HCT116 (cell line): ENCODE data around the gene COPG1. TPM values are rescaled to one million over a fixed set of nuclear protein-coding genes. Genes with fewer than 3 reads are reported as not detected.

Experiments used
- ATAC-seq: fragments of 200-7000 bp; cut with Tn5 transposase; 2 replicates; pipeline ENCODE4 v1.9.1; 2020; ENCODE audit warnings: mild to moderate bottlenecking, moderate library complexity
- BruUV-seq: library from RNA; stranded (reverse); fragments of 400-500 nt; replicated peaks from 2 replicates; lab custom pipeline; 2021; lab: Mats Ljungman, UMichigan
- CTCF ChIA-PET: fragments of 300-600 bp; sonication (Branson Sonifier 250); formaldehyde crosslinking; loops from one replicate; lab custom pipeline; 2021; ENCODE audit warnings: antibody characterized with exemption; lab: Charles Lee
- POLR2A ChIA-PET: fragments of 300-600, 350-600 bp; sonication (Branson Sonifier 250); formaldehyde crosslinking; loops from one replicate; lab custom pipeline; 2021; ENCODE audit warnings: antibody characterized with exemption; lab: Charles Lee
- RAD21 ChIA-PET, 2 experiments: fragments of 300-600 bp; sonication (Branson Sonifier 250); formaldehyde crosslinking; loops; one replicate each; lab custom pipeline; 2023; ENCODE audit warnings: low total read pairs in 2 of 2; ENCODE audit not compliant: uncharacterized antibody in 2 of 2, unreplicated experiment in 2 of 2, low non-redundant PET in 1 of 2; lab: Charles Lee
- DNase-seq: peaks from one replicate; pipeline ENCODE4 v3.0.0-alpha.2; 2010; ENCODE audit warnings: low read depth, low spot score
- H2AFZ ChIP-seq: fragments of 200-600 bp; shearing (Covaris generic), sonication (generic); 2 replicates; pipeline ENCODE4 v1.6.1; 2017; ENCODE audit warnings: low read depth, mixed run types, mixed read lengths, antibody characterized with exemption, low read length; ENCODE audit not compliant: poor library complexity, severe bottlenecking
- H3K27ac ChIP-seq: 2 replicates; pipeline ENCODE4 v1.5.1; 2012; ENCODE audit warnings: low read depth, low read length
- H3K27me3 ChIP-seq: fragments of 200-600 bp; sonication (generic); 2 replicates; pipeline ENCODE4 v1.6.1; 2016; ENCODE audit warnings: mixed run types, low read length, mixed read lengths; ENCODE audit not compliant: insufficient read depth
- H3K36me3 ChIP-seq, 2 experiments: fragments of 200-500 bp in 1 of 2; fragments of 200-600 bp in 1 of 2; sonication (Bioruptor generic) in 1 of 2; sonication (generic) in 1 of 2; 2 replicates each; pipeline versions ENCODE4 v1.5.1 to v1.6.1; 2014 to 2016; ENCODE audit warnings: low read length in 2 of 2, inconsistent platforms in 1 of 2, mixed read lengths in 1 of 2, mixed run types in 1 of 2; ENCODE audit not compliant: insufficient read depth in 2 of 2, control insufficient read depth in 1 of 2
- H3K4me1 ChIP-seq, 2 experiments: fragments of 200-600 bp in 1 of 2; sonication (generic) in 1 of 2; 2 replicates each; pipeline versions ENCODE4 v1.5.1 to v1.6.1; 2012 to 2017; ENCODE audit warnings: low read length in 2 of 2, inconsistent platforms in 1 of 2, mild to moderate bottlenecking in 1 of 2, mixed read lengths in 1 of 2, mixed run types in 1 of 2, moderate library complexity in 1 of 2; ENCODE audit not compliant: insufficient read depth in 2 of 2, control insufficient read depth in 1 of 2
- H3K4me2 ChIP-seq: fragments of 200-600 bp; sonication (generic); 2 replicates; pipeline ENCODE4 v1.6.1; 2017; ENCODE audit warnings: mixed run types, low read length, mixed read lengths
- H3K4me3 ChIP-seq, 2 experiments: fragments of 200-600 bp in 1 of 2; sonication (generic) in 1 of 2; replicated peaks in 1 of 2; 2 replicates each; pipeline ENCODE4 v1.5.1; 2011 to 2016; ENCODE audit warnings: low read length in 2 of 2, control low read depth in 1 of 2, low read depth in 1 of 2, mild to moderate bottlenecking in 1 of 2, mixed read lengths in 1 of 2, mixed run types in 1 of 2
- H3K79me2 ChIP-seq: fragments of 200-600 bp; sonication (generic); 2 replicates; pipeline ENCODE4 v1.6.1; 2017; ENCODE audit warnings: mild to moderate bottlenecking, mixed run types, low read length, moderate library complexity, mixed read lengths; ENCODE audit not compliant: insufficient read depth
- H3K9ac ChIP-seq: fragments of 200-600 bp; sonication (generic); 2 replicates; pipeline ENCODE4 v1.6.1; 2016; ENCODE audit warnings: low read length, mixed read lengths
- H3K9me2 ChIP-seq: fragments of 200-600 bp; sonication (generic), shearing (Covaris generic); 2 replicates; pipeline ENCODE4 v1.6.1; 2017; ENCODE audit warnings: mixed run types, mild to moderate bottlenecking, moderate library complexity; ENCODE audit not compliant: insufficient read depth
- H3K9me3 ChIP-seq, 2 experiments: fragments of 200-500 bp in 1 of 2; fragments of 200-600 bp in 1 of 2; sonication (Bioruptor generic) in 1 of 2; sonication (generic) in 1 of 2; 2 replicates each; pipeline ENCODE4 v1.6.1; 2014 to 2017; ENCODE audit warnings: low read length in 2 of 2, mixed read lengths in 2 of 2, inconsistent platforms in 1 of 2, low read depth in 1 of 2, mild to moderate bottlenecking in 1 of 2, mixed run types in 1 of 2, moderate library complexity in 1 of 2; ENCODE audit not compliant: control insufficient read depth in 1 of 2, insufficient read depth in 1 of 2
- H4K20me1 ChIP-seq: fragments of 200-600 bp; sonication (generic), shearing (Covaris generic); 2 replicates; pipeline ENCODE4 v1.6.1; 2017; ENCODE audit warnings: mixed run types, mild to moderate bottlenecking, moderate library complexity; ENCODE audit not compliant: insufficient read depth
- ATF3 ChIP-seq: IDR thresholded peaks from 2 replicates; pipeline ENCODE4 v1.6.1; 2012
- CBX3 ChIP-seq: IDR thresholded peaks from 2 replicates; pipeline ENCODE4 v1.6.1; 2012; ENCODE audit warnings: low read depth
- CEBPB ChIP-seq: IDR thresholded peaks from 2 replicates; pipeline ENCODE4 v1.6.1; 2012; ENCODE audit warnings: low read depth
- CTCF ChIP-seq, 3 experiments: fragments of 200-600 bp in 1 of 3; sonication (generic) in 1 of 3; IDR thresholded peaks in 2 of 3; conservative IDR thresholded peaks in 1 of 3; 2 replicates each; pipeline ENCODE4 v1.5.1; 2012 to 2017; ENCODE audit warnings: low read depth in 2 of 3, low read length in 2 of 3, antibody characterized with exemption in 1 of 3, borderline replicate concordance in 1 of 3, control low read depth in 1 of 3, mild to moderate bottlenecking in 1 of 3, mixed read lengths in 1 of 3, mixed run types in 1 of 3, moderate library complexity in 1 of 3; ENCODE audit not compliant: insufficient read depth in 1 of 3
- EGR1 ChIP-seq: IDR thresholded peaks from 2 replicates; pipeline ENCODE4 v1.6.1; 2012; ENCODE audit warnings: low read depth
- JUND ChIP-seq: IDR thresholded peaks from 2 replicates; pipeline ENCODE4 v1.6.1; 2012
- RAD21 ChIP-seq: IDR thresholded peaks from 2 replicates; pipeline ENCODE4 v1.6.1; 2012; ENCODE audit warnings: low read depth, mild to moderate bottlenecking
- REST ChIP-seq: IDR thresholded peaks from 2 replicates; pipeline ENCODE4 v1.6.1; 2012; ENCODE audit warnings: low read depth
- SP1 ChIP-seq: IDR thresholded peaks from 2 replicates; pipeline ENCODE4 v1.6.1; 2012; ENCODE audit warnings: low read depth
- ZBTB33 ChIP-seq: IDR thresholded peaks from 2 replicates; pipeline ENCODE4 v1.6.1; 2011; ENCODE audit warnings: mild to moderate bottlenecking, low read length, moderate library complexity; ENCODE audit not compliant: insufficient replicate concordance; ENCODE audit errors: extremely low read depth
- ZFX ChIP-seq: fragments of 450-650 bp; IDR thresholded peaks from 2 replicates; pipeline ENCODE4 v1.6.1; 2017
- intact Hi-C: fragments of 100-400 bp; cut with micrococcal nuclease; formaldehyde crosslinking; loops from 2 replicates; pipeline ENCODE4 v1.10.0; 2022
- total RNA-seq: library from RNA; stranded (reverse); gene quantifications from one replicate; pipeline ENCODE4 v1.2.1, GENCODE V29; 2021; ENCODE audit not compliant: unreplicated experiment

The COPG1 gene
- total RNA-seq, 1 experiment from 2014 or later, result 182 TPM

- no peaks in the 10 kb centered on the region for H3K79me2 ChIP-seq
- no peaks in the 10 kb centered on the region for H3K27me3 ChIP-seq
- no peaks in the 10 kb centered on the region for H3K9me2 ChIP-seq
- POLR2A ChIA-PET, result no interaction called here
- DNase-seq (no peak), ATAC-seq (no peak)
- CTCF ChIA-PET, result interaction anchor here (1.2 kb wide), 1 partner anchor 45 kb away, joined by 5 read pairs; no protein-coding TSS in a partner anchor
- no peak overlapping the region for H3K4me3 ChIP-seq
- H3K9ac ChIP-seq, result no peak overlapping the region
- no peak for TF ChIP-seq JUND
- TF ChIP-seq CEBPB, result no peak
- no peak for TF ChIP-seq ZFX
- no peak for TF ChIP-seq EGR1
- no peak for TF ChIP-seq CBX3
- no peak for TF ChIP-seq CTCF (IDR thresholded peaks at IDR 0.05 in 2 of 3, conservative IDR thresholded peaks at IDR 0.05 in 1 of 3; ENCODE audit: borderline replicate concordance in 1 of 3, insufficient read depth in 1 of 3, low read depth in 2 of 3, low read length in 2 of 3)
- no peak for TF ChIP-seq SP1
- no peak for TF ChIP-seq ATF3
- TF ChIP-seq RAD21, result no peak
- no peak for TF ChIP-seq ZBTB33
- no peak for TF ChIP-seq REST
- intact Hi-C loops, result no loop called here
- H4K20me1 ChIP-seq, result no peaks in the 10 kb centered on the region
- no peak overlapping the region for H2AFZ ChIP-seq
- no peaks in the 10 kb centered on the region for H3K9me3 ChIP-seq
- no peaks in the 10 kb centered on the region for H3K36me3 ChIP-seq
- H3K4me2 ChIP-seq, result no peak overlapping the region
- no peak overlapping the region for H3K27ac ChIP-seq
- H3K4me1 ChIP-seq, result peaks cover 12 to 16% of the 10 kb centered on the region in 2 experiments
- RAD21 ChIA-PET, result no interaction called here
- BruUV-seq, result no TSS peak
Observed at GRCh38 chr3:129207479-129207878, 41.9 kb upstream of the COPG1 start.
